ENCODE results near the gene RNF182. TPM values are rescaled to one million over a fixed set of nuclear protein-coding genes. Genes with fewer than 3 reads are reported as not detected.
"Not testable (repeated sequence)": the region's sequence is repeated elsewhere in the genome, so short reads cannot be mapped to it uniquely, and the experiment has no call there.

Gene RNF182
- total RNA-seq, 2 experiments from 2014 or later = not detected

GRCh38 chr6:13971303-13971702, 46.6 kb downstream of the RNF182 start:
- Mint-ChIP-seq H3K9me3 (peaks cover 20% of the 10 kb centered on the region), H3K4me1 (ENCODE audit: low read depth) (no peaks in the 10 kb centered on the region), H3K4me3 (no peak overlapping the region), H3K27me3 (peaks cover 13% of the 10 kb centered on the region), H3K27ac (no peak overlapping the region), H3K36me3 (ENCODE audit: low read depth) (peaks cover 7% of the 10 kb centered on the region)
- TF ChIP-seq, protein P1, sequence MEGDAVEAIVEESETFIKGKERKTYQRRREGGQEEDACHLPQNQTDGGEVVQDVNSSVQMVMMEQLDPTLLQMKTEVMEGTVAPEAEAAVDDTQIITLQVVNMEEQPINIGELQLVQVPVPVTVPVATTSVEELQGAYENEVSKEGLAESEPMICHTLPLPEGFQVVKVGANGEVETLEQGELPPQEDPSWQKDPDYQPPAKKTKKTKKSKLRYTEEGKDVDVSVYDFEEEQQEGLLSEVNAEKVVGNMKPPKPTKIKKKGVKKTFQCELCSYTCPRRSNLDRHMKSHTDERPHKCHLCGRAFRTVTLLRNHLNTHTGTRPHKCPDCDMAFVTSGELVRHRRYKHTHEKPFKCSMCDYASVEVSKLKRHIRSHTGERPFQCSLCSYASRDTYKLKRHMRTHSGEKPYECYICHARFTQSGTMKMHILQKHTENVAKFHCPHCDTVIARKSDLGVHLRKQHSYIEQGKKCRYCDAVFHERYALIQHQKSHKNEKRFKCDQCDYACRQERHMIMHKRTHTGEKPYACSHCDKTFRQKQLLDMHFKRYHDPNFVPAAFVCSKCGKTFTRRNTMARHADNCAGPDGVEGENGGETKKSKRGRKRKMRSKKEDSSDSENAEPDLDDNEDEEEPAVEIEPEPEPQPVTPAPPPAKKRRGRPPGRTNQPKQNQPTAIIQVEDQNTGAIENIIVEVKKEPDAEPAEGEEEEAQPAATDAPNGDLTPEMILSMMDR (IDR thresholded peaks at IDR 0.05) = no peak
- intact Hi-C loops (cut with micrococcal nuclease) = no loop called here
- CTCF ChIA-PET = no interaction called here
- POLR2A ChIA-PET = no interaction called here
- no peak for ATAC-seq
- no peak for DNase-seq

GRCh38 chr6:13972602-13973001, 47.9 kb downstream of the RNF182 start:
- POLR2A ChIA-PET; H3K4me1 Mint-ChIP-seq (ENCODE audit: low read depth); intact Hi-C loops (cut with micrococcal nuclease); H3K36me3 Mint-ChIP-seq (ENCODE audit: low read depth); CTCF ChIA-PET; H3K4me3 Mint-ChIP-seq; ATAC-seq; H3K27ac Mint-ChIP-seq; DNase-seq: not testable (repeated sequence)
- peaks cover 20% of the 10 kb centered on the region for H3K9me3 Mint-ChIP-seq
- peaks cover 16% of the 10 kb centered on the region for H3K27me3 Mint-ChIP-seq

- H3K4me1 Mint-ChIP-seq (ENCODE audit: low read depth); intact Hi-C loops (cut with micrococcal nuclease); H3K36me3 Mint-ChIP-seq (ENCODE audit: low read depth); POLR2A ChIA-PET; H3K27ac Mint-ChIP-seq; DNase-seq; ATAC-seq; H3K4me3 Mint-ChIP-seq; CTCF ChIA-PET: not testable (repeated sequence)
- Mint-ChIP-seq H3K27me3 (peaks cover 17% of the 10 kb centered on the region), H3K9me3 (peaks cover 20% of the 10 kb centered on the region)
Measured at GRCh38 chr6:13973422-13973821, 48.7 kb downstream of the RNF182 start.

DNA sequence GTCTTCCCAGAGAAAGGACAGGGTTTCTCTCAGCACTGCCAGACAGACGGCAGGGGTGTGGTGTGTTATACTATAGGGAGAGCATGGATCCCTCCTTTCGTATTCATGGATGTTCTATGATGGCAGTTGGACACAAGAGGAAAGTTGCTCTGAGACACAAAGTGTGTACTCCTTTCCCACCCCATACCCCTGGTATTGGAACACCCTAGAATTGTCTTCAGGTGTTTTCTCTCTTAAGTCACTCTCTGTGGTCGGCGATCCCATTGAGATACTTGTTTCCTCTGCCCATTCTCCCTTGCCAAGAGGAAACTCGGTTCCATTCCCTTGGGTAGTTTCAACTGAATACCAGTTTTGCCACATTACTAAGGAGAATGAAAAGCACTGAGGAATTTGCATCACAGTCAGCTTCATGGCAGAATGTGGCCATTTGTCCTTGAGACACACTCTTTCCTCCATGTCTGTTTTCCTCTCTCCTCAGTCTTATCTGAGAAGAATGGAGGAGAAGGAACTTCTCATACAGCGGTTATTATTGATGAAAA, 53.4 kb downstream of the RNF182 start:
- POLR2A ChIA-PET = no interaction called here
- H3K36me3 Mint-ChIP-seq (ENCODE audit: low read depth) = no peaks in the 10 kb centered on the region
- TF ChIP-seq, protein P1 (IDR thresholded peaks at IDR 0.05) = no peak
- H3K27me3 Mint-ChIP-seq = peaks cover 25% of the 10 kb centered on the region
- H3K4me3 Mint-ChIP-seq = no peak overlapping the region
- H3K27ac Mint-ChIP-seq = no peak overlapping the region
- H3K4me1 Mint-ChIP-seq (ENCODE audit: low read depth) = no peaks in the 10 kb centered on the region
- no peak for ATAC-seq
- peaks cover 6% of the 10 kb centered on the region for H3K9me3 Mint-ChIP-seq
- CTCF ChIA-PET = no interaction called here
- intact Hi-C loops (cut with micrococcal nuclease) = no loop called here
- no peak for DNase-seq

DNA sequence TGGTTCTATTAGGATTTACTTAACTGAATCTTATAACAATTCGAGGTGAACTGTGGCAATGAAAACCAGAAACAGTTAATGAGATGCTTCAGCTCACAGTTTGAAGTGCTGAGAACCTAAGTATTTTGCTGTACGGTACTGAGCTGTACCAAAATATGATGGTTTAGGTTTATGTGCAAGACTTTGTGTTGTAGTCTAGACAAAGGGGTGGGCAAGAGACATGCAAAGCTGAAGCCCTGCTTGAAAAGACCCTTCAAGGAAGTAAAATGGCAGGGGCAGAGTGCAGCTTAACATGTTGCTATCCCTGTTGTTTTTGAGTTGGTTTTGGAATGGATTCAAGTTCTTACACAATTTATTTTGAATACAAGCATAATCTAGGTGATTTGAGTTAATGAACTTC, 54.0 kb downstream of the RNF182 start:
- H3K36me3 Mint-ChIP-seq (ENCODE audit: low read depth) = no peaks in the 10 kb centered on the region
- H3K9me3 Mint-ChIP-seq = peaks cover 1% of the 10 kb centered on the region
- no peak overlapping the region for H3K27ac Mint-ChIP-seq
- intact Hi-C loops (cut with micrococcal nuclease) = no loop called here
- TF ChIP-seq, protein P1 (IDR thresholded peaks at IDR 0.05) = no peak
- CTCF ChIA-PET = interaction anchor here (0.8 kb wide), 1 partner anchor 9 kb away, joined by 3 read pairs; no protein-coding TSS in a partner anchor
- no peak for ATAC-seq
- no peak overlapping the region for H3K4me3 Mint-ChIP-seq
- H3K27me3 Mint-ChIP-seq = peaks cover 29% of the 10 kb centered on the region
- POLR2A ChIA-PET = interaction anchor here (1.4 kb wide), 1 partner anchor 19 kb away, joined by 3 read pairs; no protein-coding TSS in a partner anchor
- no peaks in the 10 kb centered on the region for H3K4me1 Mint-ChIP-seq (ENCODE audit: low read depth)
- DNase-seq = no peak

- DNase-seq = no peak
- Mint-ChIP-seq H3K27ac (no peak overlapping the region), H3K36me3 (ENCODE audit: low read depth) (no peaks in the 10 kb centered on the region), H3K4me3 (no peak overlapping the region), H3K27me3 (peaks cover 33% of the 10 kb centered on the region), H3K9me3 (no peaks in the 10 kb centered on the region), H3K4me1 (ENCODE audit: low read depth) (no peaks in the 10 kb centered on the region)
- ChIA-PET CTCF (interaction anchor here (0.7 to 0.8 kb wide), 2 partner anchors 8 to 1641 kb away, joined by 3 read pairs; no protein-coding TSS in a partner anchor), POLR2A (interaction anchor here (1.4 kb wide), 1 partner anchor 20 kb away, joined by 3 read pairs; no protein-coding TSS in a partner anchor)
- intact Hi-C loops (cut with micrococcal nuclease) = no loop called here
- TF ChIP-seq, protein P1 (IDR thresholded peaks at IDR 0.05) = no peak
- no peak for ATAC-seq
Measured at GRCh38 chr6:13979284-13980171, 54.8 kb downstream of the RNF182 start.
